GM18909 (cell line): ENCODE results near the gene TMEM190.

Experiments
- ATAC-seq: cut with Tn5 transposase; IDR thresholded peaks from one replicate; pipeline ENCODE4 v1.9.1; 2021; ENCODE audit warnings: mild to moderate bottlenecking; ENCODE audit not compliant: unreplicated experiment, poor library complexity

TMEM190 gene

DNA sequence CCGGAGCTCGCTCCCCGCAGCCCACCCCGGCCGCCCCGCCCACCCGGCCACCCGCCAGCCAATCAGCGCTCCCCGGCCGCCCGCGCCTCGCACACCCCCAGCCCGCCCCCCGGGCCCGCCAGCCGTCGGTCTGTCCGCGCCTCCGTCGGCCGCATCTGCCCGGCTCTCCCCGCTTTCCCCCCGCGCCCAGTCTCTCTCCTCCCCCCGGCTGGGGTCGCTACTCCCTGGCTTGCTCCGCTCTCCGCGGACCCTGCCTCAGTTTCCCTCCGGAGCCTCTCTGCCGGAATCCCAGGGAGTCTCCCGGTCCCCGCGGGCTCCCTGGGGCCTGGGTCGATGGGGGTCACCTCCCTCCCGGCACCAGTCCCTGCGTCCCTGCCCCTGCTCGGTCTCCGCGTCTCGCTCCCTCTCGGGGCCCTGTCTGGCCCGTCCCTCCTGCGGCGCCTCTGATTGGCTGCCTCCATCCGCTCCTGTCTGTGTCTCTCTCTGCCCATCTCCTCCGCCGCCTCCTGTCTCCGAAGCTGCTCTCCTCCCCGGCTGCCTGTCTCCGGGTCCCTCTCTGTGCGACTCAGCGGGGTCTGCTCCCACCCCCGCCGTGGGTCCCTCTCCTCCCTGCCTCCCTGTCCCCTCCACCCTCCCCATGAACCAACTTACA is 6.8 kb upstream of the TMEM190 start:
- ATAC-seq: no peak

DNA sequence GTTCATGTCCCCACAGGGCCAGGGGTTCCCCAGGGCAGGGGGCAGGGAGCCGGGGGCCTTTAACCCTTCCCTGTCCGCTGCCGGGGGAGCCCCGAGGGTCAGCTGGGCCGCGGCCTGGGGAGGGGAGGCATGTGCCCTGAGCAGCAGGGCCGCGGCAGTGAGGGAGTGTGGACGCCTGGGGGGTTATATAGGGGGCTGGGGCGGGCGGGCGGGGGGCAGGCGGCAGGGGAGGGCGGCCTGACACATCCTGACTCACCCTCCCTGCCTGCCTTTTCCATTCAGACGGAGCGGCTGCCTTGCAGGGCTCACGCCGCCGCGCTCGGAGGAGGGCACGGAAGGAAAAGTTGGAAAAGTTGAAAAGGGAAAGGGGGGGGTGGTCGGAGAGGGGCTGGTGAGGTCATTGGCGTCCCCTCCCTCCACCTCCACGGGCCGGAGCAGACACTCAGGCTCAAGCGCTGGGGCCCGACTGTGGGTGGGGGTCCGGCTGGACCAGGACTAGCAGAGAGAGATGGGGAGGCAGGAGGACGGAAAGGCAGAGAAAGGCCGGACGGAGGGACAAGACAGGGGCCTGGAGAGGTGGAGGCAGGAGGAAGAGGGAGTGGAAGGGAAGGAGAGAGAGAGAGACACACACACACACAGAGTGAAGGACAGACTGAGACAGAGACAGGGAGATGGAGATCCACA is 6.2 kb upstream of the TMEM190 start, which contains the start of gene IL11:
Gene IL11 (minus strand): TSS at position 159 of the 684 bp plus-strand sequence. CDS start 153 bp downstream, at position 6.
- ATAC-seq: no peak

DNA sequence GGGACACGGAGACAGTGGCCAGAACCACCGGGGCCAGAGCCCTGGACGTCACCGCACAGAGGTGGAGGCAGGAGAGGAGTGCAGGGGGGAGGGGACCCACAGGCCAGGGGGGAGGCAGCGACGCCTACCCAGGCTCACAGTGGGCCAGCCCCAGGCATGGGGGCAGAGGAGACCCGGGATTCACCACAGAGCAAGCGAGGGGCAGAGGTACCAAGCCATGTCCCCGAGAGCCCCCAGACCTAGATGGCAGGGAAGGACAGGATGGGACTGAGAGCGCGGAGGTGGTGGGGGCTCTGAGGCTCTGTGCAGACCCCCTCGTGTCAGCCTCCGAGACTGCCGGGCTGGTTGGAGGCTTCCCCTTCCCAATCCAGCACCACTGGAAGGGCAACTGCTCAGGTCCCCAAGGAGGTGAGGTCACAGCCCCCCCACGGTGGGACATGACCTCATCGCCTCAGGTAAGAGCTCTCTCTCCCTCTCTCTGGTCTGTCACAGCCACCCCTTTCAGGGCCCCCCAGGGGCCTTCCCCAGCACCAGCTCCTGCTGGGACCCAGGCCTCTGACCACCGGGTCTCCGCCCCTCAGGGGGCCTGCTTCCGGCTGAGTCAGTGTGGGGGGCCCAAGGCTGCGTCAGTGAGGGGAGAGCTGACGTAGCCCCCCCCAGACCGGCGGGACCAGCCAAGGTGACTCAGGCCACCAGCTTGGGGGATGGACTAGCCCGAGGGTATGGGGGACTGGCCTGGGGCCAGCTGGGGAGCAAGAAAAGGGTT is 4.1 kb upstream of the TMEM190 start:
- ATAC-seq: no peak

DNA sequence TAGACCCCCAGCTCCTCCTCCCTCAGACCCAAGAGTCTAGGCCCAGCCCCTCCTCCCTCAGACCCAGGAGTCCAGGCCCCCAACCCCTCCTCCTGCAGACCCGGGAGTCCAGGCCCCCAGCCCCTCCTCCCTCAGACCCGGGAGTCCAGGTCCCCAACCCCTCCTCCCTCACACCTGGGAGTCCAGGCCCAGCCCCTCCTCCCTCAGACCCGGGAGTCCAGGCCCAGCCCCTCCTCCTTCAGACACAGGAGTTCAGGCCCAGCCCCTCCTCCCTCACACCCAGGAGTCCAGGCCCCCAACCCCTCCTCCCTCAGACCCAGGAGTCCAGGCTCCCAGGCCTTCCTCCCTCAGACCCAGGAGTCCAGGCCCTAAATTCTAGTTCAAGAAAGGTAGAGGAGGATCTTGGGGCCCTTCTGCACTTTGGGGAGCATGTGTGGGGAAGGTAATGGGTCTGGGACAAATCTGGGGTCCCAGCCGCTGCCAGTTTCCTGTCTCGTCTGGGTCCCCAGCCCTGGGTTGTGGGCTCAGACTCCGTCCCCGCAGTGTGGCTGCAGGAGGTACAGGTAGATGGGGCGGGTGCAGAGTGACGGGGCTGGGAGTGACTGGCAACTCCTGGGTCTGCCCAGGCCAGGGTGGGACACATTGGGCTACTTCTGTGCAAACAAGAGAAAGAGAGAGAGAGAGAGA is 3.2 kb upstream of the TMEM190 start:
- ATAC-seq: no peak

DNA sequence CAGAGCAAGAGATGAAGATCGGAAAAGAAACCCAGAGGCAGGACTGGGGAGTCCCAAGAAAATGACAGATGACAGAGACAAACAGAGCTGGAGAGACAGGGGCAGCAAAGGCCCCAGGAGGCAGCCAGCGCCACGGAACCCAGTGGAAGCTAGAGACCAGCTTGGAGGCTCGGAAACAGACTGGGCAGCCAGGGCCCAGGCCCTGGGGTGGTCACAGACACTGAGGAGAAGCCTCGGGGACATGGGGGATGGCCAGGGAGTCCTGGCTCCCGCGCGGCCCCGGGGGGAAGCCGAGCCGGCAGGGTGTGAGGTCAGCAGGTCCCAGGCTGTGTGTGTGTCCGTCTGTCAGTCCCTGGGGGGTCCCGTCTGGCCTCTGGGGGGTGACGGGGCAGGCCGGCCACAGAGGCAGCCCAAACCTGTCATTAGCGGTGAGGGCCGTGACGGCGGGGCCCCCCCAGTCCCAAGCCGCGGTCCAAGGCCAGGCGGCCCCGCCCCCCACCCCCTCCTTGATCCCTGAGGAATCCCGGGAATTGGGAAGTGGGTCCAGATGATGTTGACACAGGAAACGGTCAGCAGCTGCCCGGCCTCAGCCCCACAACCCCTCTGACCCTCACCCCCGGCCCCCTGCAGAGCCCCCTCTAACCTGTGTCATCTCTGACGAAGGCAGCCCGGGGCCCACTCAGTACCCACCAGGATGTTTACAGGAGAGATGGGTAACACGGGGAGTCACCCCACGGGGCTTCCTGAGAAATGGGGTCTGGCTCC is 2.5 kb upstream of the TMEM190 start:
- no peak for ATAC-seq

DNA sequence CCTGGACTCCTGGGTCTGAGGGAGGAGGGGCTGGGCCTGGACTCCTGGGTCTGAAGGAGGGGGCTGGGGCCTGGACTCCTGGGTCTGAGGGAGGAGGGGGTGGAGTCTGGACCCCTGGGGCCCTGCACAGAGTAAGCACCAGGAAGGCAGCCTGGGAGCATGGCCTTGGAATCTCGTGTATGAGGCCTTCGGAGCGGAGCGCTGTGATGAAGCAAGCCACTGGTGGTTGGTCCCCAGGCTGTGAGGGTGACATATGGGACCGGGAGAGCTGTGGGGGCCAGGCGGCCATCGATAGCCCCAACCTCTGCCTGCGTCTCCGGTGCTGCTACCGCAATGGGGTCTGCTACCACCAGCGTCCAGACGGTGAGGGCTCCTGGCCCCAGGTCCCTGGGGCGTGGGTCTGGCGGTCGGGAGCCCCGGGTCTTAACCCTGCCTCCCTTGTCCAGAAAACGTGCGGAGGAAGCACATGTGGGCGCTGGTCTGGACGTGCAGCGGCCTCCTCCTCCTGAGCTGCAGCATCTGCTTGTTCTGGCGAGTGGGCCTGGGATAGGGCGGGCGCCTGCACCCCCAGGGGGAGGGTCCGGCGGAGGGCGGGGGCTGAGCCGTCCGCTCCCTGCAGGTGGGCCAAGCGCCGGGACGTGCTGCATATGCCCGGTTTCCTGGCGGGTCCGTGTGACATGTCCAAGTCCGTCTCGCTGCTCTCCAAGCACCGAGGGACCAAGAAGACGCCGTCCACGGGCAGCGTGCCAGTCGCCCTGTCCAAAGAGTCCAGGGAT is 918 bp downstream of the TMEM190 start:
- no peak for ATAC-seq

DNA sequence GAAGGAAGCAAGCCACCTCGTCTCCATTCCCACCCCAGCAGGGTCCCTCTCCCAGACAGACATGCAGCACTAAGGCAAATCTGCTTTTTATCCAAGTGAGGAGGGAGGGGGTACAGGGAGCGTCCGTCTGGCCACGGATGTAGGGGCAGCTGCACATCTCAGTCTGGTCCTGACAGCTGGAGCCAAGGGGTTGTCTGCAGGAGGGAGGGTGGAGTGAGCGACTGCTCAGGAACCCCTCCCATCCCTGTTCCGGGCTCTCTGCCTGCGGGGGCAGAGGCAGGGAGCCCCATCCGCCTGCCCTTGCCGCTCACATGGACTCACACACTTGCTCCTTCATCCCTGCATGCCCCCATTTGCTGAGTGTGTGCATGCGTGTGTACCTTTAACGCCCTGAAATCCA is 2.5 kb downstream of the TMEM190 start:
- no peak for ATAC-seq

DNA sequence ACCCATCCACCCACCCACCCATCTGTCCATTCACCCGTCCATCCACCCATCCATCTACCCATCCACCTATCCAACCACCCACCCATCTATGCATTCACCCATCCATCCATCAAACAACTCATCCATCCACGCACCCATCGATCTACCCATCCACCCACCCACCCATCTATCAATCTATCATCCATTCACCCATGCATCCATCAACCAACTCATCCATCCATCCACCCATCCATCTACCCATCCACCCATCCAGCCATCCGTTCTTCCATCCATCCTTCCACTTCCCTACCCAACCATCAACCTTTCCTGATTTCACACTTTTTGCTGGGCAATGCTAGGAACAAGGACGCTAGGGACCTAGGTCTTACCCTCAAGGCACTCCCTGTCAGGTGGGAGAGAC is 5.4 kb downstream of the TMEM190 start:
- ATAC-seq: no peak

DNA sequence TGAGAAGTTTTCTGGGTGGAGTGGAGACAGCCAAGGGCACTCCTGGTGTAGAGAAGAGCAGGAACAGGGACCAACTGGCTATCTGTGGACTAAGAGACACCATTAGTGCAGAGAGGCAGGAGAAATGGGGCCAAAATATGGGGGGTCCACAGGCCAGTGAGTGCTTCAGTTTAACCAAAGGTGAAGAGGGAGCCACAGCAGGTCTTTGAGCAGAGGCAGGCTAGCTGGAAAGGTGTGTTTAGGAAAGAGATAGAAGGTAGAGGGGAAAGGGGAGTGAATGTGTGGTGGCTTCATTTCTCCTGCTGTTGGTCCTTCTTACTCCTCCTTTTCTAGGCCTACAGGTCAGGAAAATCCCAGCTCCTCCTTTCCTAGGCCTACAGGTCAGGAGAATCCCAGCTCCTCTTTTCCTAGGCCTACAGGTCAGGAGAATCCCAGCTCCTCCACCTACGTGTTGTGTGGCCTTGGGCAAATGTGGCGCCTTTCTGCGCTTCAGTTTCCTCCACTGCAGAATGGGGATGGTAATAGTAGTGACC is 6.0 kb downstream of the TMEM190 start:
- no peak for ATAC-seq

DNA sequence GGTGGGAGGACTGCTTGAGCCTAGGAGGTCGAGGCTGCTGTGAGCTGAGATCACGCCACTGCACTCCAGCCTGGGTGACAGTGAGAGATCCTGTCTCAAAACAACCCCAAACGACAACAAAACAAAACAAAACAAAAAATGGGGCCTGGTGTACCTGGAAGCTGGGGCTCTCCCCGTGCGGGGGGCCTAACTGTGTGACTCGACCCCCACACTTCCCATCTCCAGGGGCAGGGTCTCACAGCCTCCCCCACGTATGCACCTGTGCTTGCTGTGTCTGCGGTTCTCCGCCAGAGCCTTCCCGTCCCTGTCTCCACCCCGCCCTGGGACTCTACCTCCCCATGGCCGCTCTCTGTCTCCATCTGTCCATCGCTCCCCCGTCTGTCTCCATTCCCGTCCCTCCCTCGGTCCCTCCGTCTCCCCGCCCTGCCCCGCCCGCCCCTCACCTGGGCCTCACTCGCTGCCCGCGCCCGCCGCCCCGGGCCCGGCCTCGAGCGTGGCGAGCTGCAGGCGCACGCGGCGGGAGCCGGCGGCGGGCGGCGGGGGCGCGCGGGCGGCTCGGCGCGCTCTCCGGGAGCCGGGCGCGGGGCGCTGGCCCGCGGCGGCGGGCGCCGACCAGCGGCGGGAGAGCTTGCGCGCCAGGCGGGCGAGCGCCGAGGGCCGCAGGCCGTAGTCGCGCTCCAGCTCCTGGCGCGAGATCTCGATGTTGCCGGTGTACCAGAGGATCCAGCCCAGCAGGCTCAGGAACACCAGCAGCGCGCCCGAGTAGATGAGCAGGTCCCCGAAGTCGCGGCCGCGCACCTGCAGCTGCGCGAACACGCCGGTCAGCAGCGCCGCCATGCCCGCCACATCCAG is 6.9 kb downstream of the TMEM190 start:
- ATAC-seq: no peak

DNA sequence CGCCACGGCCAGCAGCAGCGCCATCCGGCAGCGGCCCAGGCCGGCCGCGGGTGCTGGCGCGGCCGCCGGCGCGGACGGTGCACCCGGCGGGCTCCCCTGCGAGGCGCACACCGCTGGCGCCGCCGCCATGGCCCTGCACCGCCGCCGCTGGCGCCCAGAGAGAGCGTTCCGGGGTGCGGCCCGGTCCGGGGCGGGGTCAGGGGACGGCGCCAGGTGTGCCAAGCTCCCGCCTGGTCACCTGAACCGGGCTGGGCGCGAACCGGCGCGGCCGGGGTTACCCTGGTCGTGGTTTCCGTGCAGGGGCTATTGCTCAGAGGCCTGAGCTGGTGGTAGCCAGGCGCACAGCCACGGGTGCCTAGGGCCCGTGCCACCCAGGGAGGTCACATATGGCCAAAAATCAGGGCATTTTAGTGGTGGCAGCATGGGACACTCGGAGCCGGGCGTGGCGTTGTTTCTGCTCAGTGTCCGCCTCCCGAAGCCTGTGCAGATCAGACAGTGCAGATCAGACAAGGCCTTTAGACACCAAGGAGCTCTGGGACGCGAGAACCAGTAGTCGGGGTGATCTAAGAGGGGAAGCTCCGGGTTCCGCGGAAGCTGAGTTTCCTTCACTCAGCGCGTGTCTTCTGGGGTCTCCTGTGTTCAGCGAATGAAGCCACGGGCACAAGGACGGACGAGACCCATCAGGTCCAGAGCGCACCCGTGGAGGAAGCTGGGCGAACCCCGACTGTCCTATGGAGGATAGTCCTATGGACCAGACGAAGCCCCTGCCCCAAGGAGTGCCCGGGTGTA is 7.7 kb downstream of the TMEM190 start, which contains the start of gene TMEM238:
Gene TMEM238 (minus strand): TSS at position 162 of the 789 bp plus-strand sequence. CDS start 33 bp downstream, at position 129.
- ATAC-seq: no peak

DNA sequence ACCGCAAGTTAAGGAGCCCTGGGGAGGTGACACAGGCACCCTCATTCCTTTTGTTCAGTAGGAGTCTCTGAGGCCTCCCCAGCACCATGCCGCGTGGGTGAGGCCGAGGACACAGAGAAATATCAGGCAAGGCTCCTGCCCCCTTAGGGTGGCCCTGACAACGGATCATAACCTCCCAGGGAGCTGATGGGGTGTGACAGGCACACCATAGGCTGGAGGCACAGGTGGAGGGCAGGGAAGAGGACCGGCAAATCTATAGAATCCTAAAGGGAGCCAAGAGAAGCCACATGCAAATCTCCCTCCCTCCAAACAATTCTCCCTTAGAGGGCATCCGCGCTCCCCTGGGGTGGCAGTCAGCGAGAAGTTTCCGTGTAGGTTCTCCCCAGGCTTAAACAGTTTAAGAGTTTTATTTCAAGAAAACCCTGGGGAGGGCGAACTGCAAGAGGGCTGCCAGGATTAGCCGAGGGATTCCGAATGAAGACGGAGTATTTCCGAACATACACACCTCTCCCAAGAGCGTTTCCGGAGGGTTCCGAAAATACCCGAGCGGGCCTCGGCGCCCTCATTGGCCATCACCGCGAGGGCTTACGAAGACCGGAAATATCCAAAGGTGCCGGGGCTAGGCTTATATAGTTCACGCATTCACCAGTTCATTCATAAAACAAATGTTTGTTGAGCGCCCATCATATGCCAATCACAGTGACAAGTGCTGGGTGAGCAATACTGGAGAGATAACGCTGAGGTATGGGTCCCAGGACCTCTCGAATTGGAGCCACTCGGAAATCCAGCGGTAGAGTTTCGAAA is 8.5 kb downstream of the TMEM190 start:
- peak; percentile 56 for ATAC-seq

DNA sequence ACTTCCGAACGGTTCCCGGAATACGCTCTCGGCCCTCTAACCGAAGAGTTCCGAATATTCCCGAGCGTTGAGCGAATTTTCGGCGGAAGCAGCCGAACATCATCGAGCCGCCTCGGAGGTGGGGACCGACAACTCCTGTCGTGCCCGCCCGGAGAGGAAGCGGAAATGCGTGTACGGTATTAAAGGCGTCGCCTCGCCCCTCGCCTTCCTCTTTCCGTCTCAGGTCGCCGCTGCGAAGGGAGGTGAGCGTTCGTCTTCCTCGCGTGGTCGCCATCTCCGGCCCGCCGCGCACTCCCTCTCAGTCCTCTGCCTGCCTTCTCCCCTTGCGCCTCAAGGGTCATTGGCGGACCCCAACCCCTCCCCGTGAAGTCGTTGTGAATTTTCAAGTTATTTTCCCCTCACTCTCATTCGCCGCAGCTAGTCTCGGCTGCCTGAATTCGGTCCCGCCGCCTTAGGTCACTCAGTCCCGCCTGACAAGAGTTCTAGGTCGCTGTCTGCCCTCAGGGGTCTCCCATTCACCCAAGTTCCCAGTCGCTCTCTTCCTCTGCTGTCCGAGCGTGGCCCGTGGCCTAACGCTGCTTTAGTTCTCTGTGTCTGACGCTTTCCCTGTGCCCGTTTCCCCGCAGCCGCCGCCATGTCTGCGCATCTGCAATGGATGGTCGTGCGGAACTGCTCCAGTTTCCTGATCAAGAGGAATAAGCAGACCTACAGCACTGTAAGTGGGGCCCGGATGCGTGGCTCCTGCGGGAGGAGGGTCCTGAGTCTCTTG is 9.3 kb downstream of the TMEM190 start, which contains the start of gene RPL28:
Gene RPL28 (plus strand): TSS at position 209 of the 769 bp plus-strand sequence. CDS start 426 bp downstream, at position 635.
- peak; percentile 66 for ATAC-seq

DNA sequence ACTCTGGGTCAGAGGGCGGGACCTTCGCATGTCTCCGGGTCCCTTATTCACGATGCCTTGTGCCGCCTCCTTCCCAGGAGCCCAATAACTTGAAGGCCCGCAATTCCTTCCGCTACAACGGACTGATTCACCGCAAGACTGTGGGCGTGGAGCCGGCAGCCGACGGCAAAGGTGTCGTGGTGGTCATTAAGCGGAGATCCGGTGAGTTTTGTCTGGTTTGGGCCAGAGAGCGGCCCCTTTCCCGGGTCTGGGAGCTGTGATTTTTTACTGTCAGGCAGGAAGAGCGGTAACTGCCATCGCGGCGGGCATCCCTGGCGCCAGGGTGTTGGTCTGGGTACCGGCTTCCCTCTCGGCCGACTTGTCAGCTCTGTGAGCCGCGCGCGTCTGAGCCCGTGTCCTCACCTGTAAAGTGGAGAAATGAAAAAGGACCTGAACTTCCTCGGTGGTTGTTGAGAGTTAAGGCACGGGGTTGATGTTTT is 9.9 kb downstream of the TMEM190 start:
- no peak for ATAC-seq

DNA sequence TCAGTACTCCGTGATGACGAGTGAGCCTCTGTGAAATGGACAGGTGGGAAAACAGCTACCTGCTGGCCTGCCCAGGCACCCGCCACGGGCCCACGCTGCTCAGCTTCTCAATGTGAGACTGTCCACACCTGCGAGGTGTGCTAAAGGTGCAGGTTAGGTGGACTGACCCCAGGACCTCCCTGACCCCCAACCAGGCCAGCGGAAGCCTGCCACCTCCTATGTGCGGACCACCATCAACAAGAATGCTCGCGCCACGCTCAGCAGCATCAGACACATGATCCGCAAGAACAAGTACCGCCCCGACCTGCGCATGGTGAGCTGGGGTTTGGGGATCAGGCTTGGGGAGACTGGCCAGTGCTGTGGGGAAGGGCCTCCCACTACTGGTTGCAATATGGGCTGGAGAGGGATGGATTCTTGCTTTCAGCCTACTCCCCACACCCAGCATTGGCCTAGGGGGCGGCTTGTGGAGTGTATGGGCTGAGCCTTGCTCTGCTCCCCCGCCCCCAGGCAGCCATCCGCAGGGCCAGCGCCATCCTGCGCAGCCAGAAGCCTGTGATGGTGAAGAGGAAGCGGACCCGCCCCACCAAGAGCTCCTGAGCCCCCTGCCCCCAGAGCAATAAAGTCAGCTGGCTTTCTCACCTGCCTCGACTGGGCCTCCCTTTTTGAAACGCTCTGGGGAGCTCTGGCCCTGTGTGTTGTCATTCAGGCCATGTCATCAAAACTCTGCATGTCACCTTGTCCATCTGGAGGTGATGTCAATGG is 11.3 kb downstream of the TMEM190 start:
- no peak for ATAC-seq
